Spleen (tissue), 7 donors: ENCODE data around the gene TAF3.

ENCODE experiments used
- CTCF ChIP-seq, 11 experiments: fragments of 200-600 bp in 7 of 11; fragments of 450-650 bp in 4 of 11; sonication (generic) in 4 of 11; IDR thresholded peaks in 8 of 11; conservative IDR thresholded peaks in 3 of 11; 1 replicate in 7 of 11; 2 replicates in 4 of 11; pipeline versions ENCODE4 v1.4.0 to v1.8.0; 2016 to 2021; ENCODE audit warnings: antibody characterized with exemption in 11 of 11, inconsistent platforms in 4 of 11, mild to moderate bottlenecking in 1 of 11
- POLR2A ChIP-seq, 3 donors: fragments of 450-650 bp; IDR thresholded peaks; one replicate each; pipeline ENCODE4 v1.5.1; 2017; ENCODE audit warnings: antibody characterized with exemption in 3 of 3, mild to moderate bottlenecking in 1 of 3
- donor health status: DM: no; HTN: no; CAD: no; lungs with moderate emphysema.
- donor health status: DM: no; HTN: no; CAD: no.
- donor health status: DM: no; HTN: no; CAD: no.

GRCh38 chr10:7832060-7832459 lies 13.8 kb downstream of the TAF3 start:
- TF ChIP-seq CTCF (IDR thresholded peaks at IDR 0.05 in 8 of 11, conservative IDR thresholded peaks at IDR 0.05 in 3 of 11) (no peak), POLR2A (IDR thresholded peaks at IDR 0.05) (no peak)
